Measurements from ENCODE around the gene MAP2K5. TPM values are rescaled to one million over a fixed set of nuclear protein-coding genes. Genes with fewer than 3 reads are reported as not detected.

MAP2K5 gene
- total RNA-seq, 2 donors from 2014 or later: 10.7 to 15.7 TPM

- WGBS: 92% methylated on average over 4 of the region's 4 CpGs
- no peak for DNase-seq (ENCODE audit: low spot score)
- H3K36me3 ChIP-seq: no peaks in the 10 kb centered on the region
Measured at GRCh38 chr15:67550522-67550921, 8.0 kb downstream of the MAP2K5 start.

GRCh38 chr15:67551207-67551743 lies 8.8 kb downstream of the MAP2K5 start:
- H3K27me3 ChIP-seq (replicated peaks; ENCODE audit: insufficient read depth): no peaks in the 10 kb centered on the region
- no peaks in the 10 kb centered on the region for H3K9me3 ChIP-seq
- WGBS: 92% methylated on average over 1 of the region's 1 CpG
- H3K4me1 ChIP-seq (replicated peaks): no peaks in the 10 kb centered on the region
- H3K36me3 ChIP-seq: no peaks in the 10 kb centered on the region
- H3K4me3 ChIP-seq: no peak overlapping the region
- TF ChIP-seq POLR2AphosphoS5 (IDR thresholded peaks at IDR 0.05): no peak
- TF ChIP-seq, protein P1, sequence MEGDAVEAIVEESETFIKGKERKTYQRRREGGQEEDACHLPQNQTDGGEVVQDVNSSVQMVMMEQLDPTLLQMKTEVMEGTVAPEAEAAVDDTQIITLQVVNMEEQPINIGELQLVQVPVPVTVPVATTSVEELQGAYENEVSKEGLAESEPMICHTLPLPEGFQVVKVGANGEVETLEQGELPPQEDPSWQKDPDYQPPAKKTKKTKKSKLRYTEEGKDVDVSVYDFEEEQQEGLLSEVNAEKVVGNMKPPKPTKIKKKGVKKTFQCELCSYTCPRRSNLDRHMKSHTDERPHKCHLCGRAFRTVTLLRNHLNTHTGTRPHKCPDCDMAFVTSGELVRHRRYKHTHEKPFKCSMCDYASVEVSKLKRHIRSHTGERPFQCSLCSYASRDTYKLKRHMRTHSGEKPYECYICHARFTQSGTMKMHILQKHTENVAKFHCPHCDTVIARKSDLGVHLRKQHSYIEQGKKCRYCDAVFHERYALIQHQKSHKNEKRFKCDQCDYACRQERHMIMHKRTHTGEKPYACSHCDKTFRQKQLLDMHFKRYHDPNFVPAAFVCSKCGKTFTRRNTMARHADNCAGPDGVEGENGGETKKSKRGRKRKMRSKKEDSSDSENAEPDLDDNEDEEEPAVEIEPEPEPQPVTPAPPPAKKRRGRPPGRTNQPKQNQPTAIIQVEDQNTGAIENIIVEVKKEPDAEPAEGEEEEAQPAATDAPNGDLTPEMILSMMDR (IDR thresholded peaks at IDR 0.05): no peak
- TF ChIP-seq POLR2A (IDR thresholded peaks at IDR 0.05): no peak
- intact Hi-C loops (cut with DNase I): no loop called here
- no peak for DNase-seq (ENCODE audit: low spot score)
- no peak overlapping the region for H3K27ac ChIP-seq

More at GRCh38 chr15:67550522-67550921, 8.0 kb downstream of the MAP2K5 start:
- TF ChIP-seq POLR2A (IDR thresholded peaks at IDR 0.05) (no peak), POLR2AphosphoS5 (IDR thresholded peaks at IDR 0.05) (no peak)
- TF ChIP-seq, protein P1 (IDR thresholded peaks at IDR 0.05): no peak
- intact Hi-C loops (cut with DNase I): no loop called here
- Histone ChIP-seq H3K4me3 (no peak overlapping the region), H3K4me1 (replicated peaks) (no peaks in the 10 kb centered on the region), H3K9me3 (no peaks in the 10 kb centered on the region), H3K27me3 (replicated peaks; ENCODE audit: insufficient read depth) (no peaks in the 10 kb centered on the region), H3K27ac (no peak overlapping the region)

- H3K36me3 ChIP-seq: no peaks in the 10 kb centered on the region
- H3K4me3 ChIP-seq: no peak overlapping the region
- no peaks in the 10 kb centered on the region for H3K4me1 ChIP-seq (replicated peaks)
- no peaks in the 10 kb centered on the region for H3K27me3 ChIP-seq (replicated peaks; ENCODE audit: insufficient read depth)
- no peak overlapping the region for H3K27ac ChIP-seq
- no peak for TF ChIP-seq POLR2AphosphoS5 (IDR thresholded peaks at IDR 0.05)
- no peak for TF ChIP-seq POLR2A (IDR thresholded peaks at IDR 0.05)
- TF ChIP-seq, protein P1 (IDR thresholded peaks at IDR 0.05): no peak
- WGBS: 99% methylated on average over 4 of the region's 4 CpGs
- intact Hi-C loops (cut with DNase I): no loop called here
- H3K9me3 ChIP-seq: no peaks in the 10 kb centered on the region
- no peak for DNase-seq (ENCODE audit: low spot score)
Measured at GRCh38 chr15:67554580-67554979, 12.1 kb downstream of the MAP2K5 start.

GRCh38 chr15:67556976-67557570 lies 14.6 kb downstream of the MAP2K5 start:
- Histone ChIP-seq H3K27me3 (replicated peaks; ENCODE audit: insufficient read depth) (no peaks in the 10 kb centered on the region), H3K36me3 (no peaks in the 10 kb centered on the region), H3K27ac (no peak overlapping the region), H3K9me3 (no peaks in the 10 kb centered on the region), H3K4me3 (no peak overlapping the region), H3K4me1 (replicated peaks) (no peaks in the 10 kb centered on the region)
- TF ChIP-seq POLR2A (IDR thresholded peaks at IDR 0.05) (no peak), POLR2AphosphoS5 (IDR thresholded peaks at IDR 0.05) (no peak)
- TF ChIP-seq, protein P1 (IDR thresholded peaks at IDR 0.05): no peak
- intact Hi-C loops (cut with DNase I): no loop called here
- DNase-seq (ENCODE audit: low spot score): no peak
- WGBS: 66% methylated on average over 3 of the region's 3 CpGs

DNA sequence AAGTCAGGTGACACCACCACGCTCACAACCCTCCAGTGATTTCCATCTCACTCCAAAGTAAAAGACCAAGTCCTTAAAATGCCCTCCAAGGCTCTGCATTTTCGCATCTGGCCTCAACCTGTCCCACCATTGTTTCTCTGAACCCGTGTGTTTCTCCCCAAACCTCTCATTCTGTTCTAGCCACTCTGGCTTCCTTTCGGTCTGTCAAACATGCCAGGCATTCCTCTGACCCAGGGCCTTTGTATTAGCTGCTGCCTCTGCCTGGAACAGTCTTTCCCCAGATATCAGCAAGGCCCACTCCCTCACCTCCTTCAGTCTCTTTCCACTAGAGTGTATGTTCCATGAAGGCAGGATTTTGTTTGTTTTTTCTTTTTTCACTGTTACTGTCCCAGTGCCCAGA lies 16.0 kb downstream of the MAP2K5 start:
- 87% methylated on average over 4 of the region's 4 CpGs for WGBS
- Histone ChIP-seq H3K27ac (no peak overlapping the region), H3K4me3 (no peak overlapping the region), H3K4me1 (replicated peaks) (no peaks in the 10 kb centered on the region), H3K36me3 (no peaks in the 10 kb centered on the region), H3K27me3 (replicated peaks; ENCODE audit: insufficient read depth) (no peaks in the 10 kb centered on the region), H3K9me3 (no peaks in the 10 kb centered on the region)
- no peak for DNase-seq (ENCODE audit: low spot score)
- intact Hi-C loops (cut with DNase I): no loop called here
- TF ChIP-seq, protein P1 (IDR thresholded peaks at IDR 0.05): no peak
- TF ChIP-seq POLR2A (IDR thresholded peaks at IDR 0.05): no peak
- no peak for TF ChIP-seq POLR2AphosphoS5 (IDR thresholded peaks at IDR 0.05)
